Measurements from ENCODE around the gene OR2AT4. TPM values are rescaled to one million over a fixed set of nuclear protein-coding genes. Genes with fewer than 3 reads are reported as not detected.

Gene OR2AT4
- total and polyA plus RNA-seq, 2 donors from 2014 or later = not detected

DNA sequence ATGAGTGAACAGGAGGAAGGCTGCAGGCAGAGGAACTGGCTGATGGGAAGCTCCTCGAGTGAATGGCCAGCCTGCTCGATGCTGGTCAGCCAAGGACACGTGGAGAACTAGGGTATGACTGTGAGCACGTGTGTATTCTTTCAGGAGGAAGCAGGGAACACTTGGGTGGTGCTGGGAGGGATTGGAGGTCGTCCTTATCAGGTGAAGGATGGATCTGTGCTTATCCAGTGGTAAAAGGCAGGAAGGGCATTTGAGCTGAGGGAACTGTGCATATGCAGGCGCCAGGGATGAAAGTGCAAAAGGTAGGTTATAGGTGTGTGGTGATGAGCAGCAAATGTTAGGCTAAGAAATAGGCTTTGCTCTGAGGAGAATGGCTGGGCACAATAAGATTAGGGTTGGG, 44.5 kb upstream of the OR2AT4 start:
- no peak overlapping the region for H3K9ac ChIP-seq (ENCODE audit: low read length in 3 of 3)
- peaks cover 0 to 4% (median 0%) of the 10 kb centered on the region in 3 donors for H3K4me1 ChIP-seq (ENCODE audit: control insufficient read depth in 2 of 3, insufficient read depth in 2 of 3, low read depth in 1 of 3, low read length in 3 of 3)
- no peak for TF ChIP-seq CTCF (IDR thresholded peaks at IDR 0.05; ENCODE audit: borderline replicate concordance, extremely low read depth, insufficient read depth)
- H3K27ac ChIP-seq (ENCODE audit: low read depth in 2 of 2, low read length in 2 of 2) = no peak overlapping the region
- H3K36me3 ChIP-seq (ENCODE audit: control insufficient read depth in 2 of 3, insufficient read depth in 3 of 3, low read length in 3 of 3) = no peaks in the 10 kb centered on the region
- FAIRE-seq (no peak), DNase-seq (no peak)
- no peaks in the 10 kb centered on the region for H3K9me3 ChIP-seq (ENCODE audit: control insufficient read depth in 2 of 3, insufficient read depth in 1 of 3, low read length in 3 of 3)
- H3K27me3 ChIP-seq (ENCODE audit: control insufficient read depth, insufficient read depth, low read length) = no peaks in the 10 kb centered on the region
- H3K4me3 ChIP-seq (ENCODE audit: low read length in 3 of 3) = no peak overlapping the region
- intact Hi-C loops (cut with DNase I) = loop anchor here (5.0 to 10.0 kb wide), 2 partner anchors 54 to 106 kb away; no protein-coding TSS in a partner anchor

- peak; percentile 95 for TF ChIP-seq CTCF (IDR thresholded peaks at IDR 0.05; ENCODE audit: borderline replicate concordance, extremely low read depth, insufficient read depth)
- Histone ChIP-seq H3K27me3 (ENCODE audit: control insufficient read depth, insufficient read depth, low read length) (no peaks in the 10 kb centered on the region), H3K9ac (ENCODE audit: low read length in 3 of 3) (no peak overlapping the region), H3K36me3 (ENCODE audit: control insufficient read depth in 2 of 3, insufficient read depth in 3 of 3, low read length in 3 of 3) (no peaks in the 10 kb centered on the region), H3K27ac (ENCODE audit: low read depth in 2 of 2, low read length in 2 of 2) (no peak overlapping the region), H3K4me1 (ENCODE audit: control insufficient read depth in 2 of 3, insufficient read depth in 2 of 3, low read depth in 1 of 3, low read length in 3 of 3) (peaks cover 0 to 4% (median 0%) of the 10 kb centered on the region in 3 donors), H3K9me3 (ENCODE audit: control insufficient read depth in 2 of 3, insufficient read depth in 1 of 3, low read length in 3 of 3) (no peaks in the 10 kb centered on the region), H3K4me3 (ENCODE audit: low read length in 3 of 3) (no peak overlapping the region)
- DNase-seq (peak in 3 of 5 donors; percentile 52 to 66 (median 66)), FAIRE-seq (no peak)
- intact Hi-C loops (cut with DNase I) = loop anchor here (5.0 to 10.0 kb wide), 2 partner anchors 54 to 107 kb away; no protein-coding TSS in a partner anchor
Measured at GRCh38 chr11:75140269-75141138, 43.8 kb upstream of the OR2AT4 start.

GRCh38 chr11:75135651-75136050, 39.0 kb upstream of the OR2AT4 start:
- no peak for DNase-seq
- Histone ChIP-seq H3K4me1 (ENCODE audit: control insufficient read depth in 2 of 3, insufficient read depth in 2 of 3, low read depth in 1 of 3, low read length in 3 of 3) (no peaks in the 10 kb centered on the region), H3K9ac (ENCODE audit: low read length in 3 of 3) (no peak overlapping the region), H3K9me3 (ENCODE audit: control insufficient read depth in 2 of 3, insufficient read depth in 1 of 3, low read length in 3 of 3) (no peaks in the 10 kb centered on the region), H3K27ac (ENCODE audit: low read depth in 2 of 2, low read length in 2 of 2) (no peak overlapping the region), H3K36me3 (ENCODE audit: control insufficient read depth in 2 of 3, insufficient read depth in 3 of 3, low read length in 3 of 3) (no peaks in the 10 kb centered on the region), H3K4me3 (ENCODE audit: low read length in 3 of 3) (no peak overlapping the region), H3K27me3 (ENCODE audit: control insufficient read depth, insufficient read depth, low read length) (no peaks in the 10 kb centered on the region)
- intact Hi-C loops (cut with DNase I) = no loop called here
- no peak for TF ChIP-seq CTCF (IDR thresholded peaks at IDR 0.05; ENCODE audit: borderline replicate concordance, extremely low read depth, insufficient read depth)
- no peak for FAIRE-seq

Data from kidney (tissue), 14 donors.